Lower lobe of right lung (tissue), 2 donors: ENCODE results near the gene TMEM229A. TPM values are rescaled to one million over a fixed set of nuclear protein-coding genes. Genes with fewer than 3 reads are reported as not detected.

Experiments used
- ATAC-seq, 2 donors: fragments of 200-7000 bp; cut with Tn5 transposase; one replicate each; pipeline ENCODE4 v1.9.1; 2020 to 2022; ENCODE audit warnings: mild to moderate bottlenecking in 2 of 2, moderate library complexity in 2 of 2
- DNase-seq: peaks from one replicate; pipeline ENCODE4 v3.0.0-alpha.2; 2020
- H3K27ac ChIP-seq: fragments of 200-600 bp; one replicate; pipeline ENCODE4 v1.8.0; 2022
- H3K27me3 ChIP-seq: fragments of 200-600 bp; one replicate; pipeline ENCODE4 v1.8.0; 2022; ENCODE audit warnings: low read depth
- H3K36me3 ChIP-seq: fragments of 200-600 bp; one replicate; pipeline ENCODE4 v1.8.0; 2022; ENCODE audit warnings: mild to moderate bottlenecking
- H3K4me1 ChIP-seq: fragments of 200-600 bp; one replicate; pipeline ENCODE4 v1.8.0; 2022
- H3K4me3 ChIP-seq: fragments of 200-600 bp; one replicate; pipeline ENCODE4 v1.8.0; 2022; ENCODE audit warnings: mild to moderate bottlenecking
- H3K9me3 ChIP-seq: fragments of 200-600 bp; one replicate; pipeline ENCODE4 v1.8.0; 2022
- CTCF ChIP-seq: fragments of 200-600 bp; IDR thresholded peaks from one replicate; pipeline ENCODE4 v1.8.0; 2022; ENCODE audit warnings: antibody characterized with exemption, mild to moderate bottlenecking
- intact Hi-C: fragments of 100-400 bp; cut with DNase I; formaldehyde crosslinking; loops from one replicate; pipeline ENCODE4 v1.11.0; 2022
- total RNA-seq: library from RNA; stranded (reverse); fragmentation: NEBNext Ultra II Directional; extraction: Animal tissue kit (Norgen Biotek cat#: 25700); gene quantifications from one replicate; pipeline ENCODE4 v1.2.1, GENCODE V29; 2021
- donor health status: DM: no; HTN: yes; CAD: no; lungs with severe emphysema.

The TMEM229A gene
- total RNA-seq, 1 donor from 2014 or later = not detected

GRCh38 chr7:124072603-124073309 is 39.9 kb upstream of the TMEM229A start:
- intact Hi-C loops = no loop called here
- Histone ChIP-seq H3K27ac (no peak overlapping the region), H3K9me3 (no peaks in the 10 kb centered on the region), H3K4me1 (no peaks in the 10 kb centered on the region), H3K27me3 (no peaks in the 10 kb centered on the region), H3K36me3 (no peaks in the 10 kb centered on the region), H3K4me3 (no peak overlapping the region)
- DNase-seq = no peak
- TF ChIP-seq CTCF = no peak
- no peak for ATAC-seq

GRCh38 chr7:124071843-124072242 is 39.0 kb upstream of the TMEM229A start:
- TF ChIP-seq CTCF = no peak
- no peaks in the 10 kb centered on the region for H3K4me1 ChIP-seq
- no peaks in the 10 kb centered on the region for H3K27me3 ChIP-seq
- DNase-seq (no peak), ATAC-seq (no peak)
- intact Hi-C loops = no loop called here
- H3K27ac ChIP-seq = no peak overlapping the region
- no peaks in the 10 kb centered on the region for H3K9me3 ChIP-seq
- no peak overlapping the region for H3K4me3 ChIP-seq
- H3K36me3 ChIP-seq = no peaks in the 10 kb centered on the region

DNA sequence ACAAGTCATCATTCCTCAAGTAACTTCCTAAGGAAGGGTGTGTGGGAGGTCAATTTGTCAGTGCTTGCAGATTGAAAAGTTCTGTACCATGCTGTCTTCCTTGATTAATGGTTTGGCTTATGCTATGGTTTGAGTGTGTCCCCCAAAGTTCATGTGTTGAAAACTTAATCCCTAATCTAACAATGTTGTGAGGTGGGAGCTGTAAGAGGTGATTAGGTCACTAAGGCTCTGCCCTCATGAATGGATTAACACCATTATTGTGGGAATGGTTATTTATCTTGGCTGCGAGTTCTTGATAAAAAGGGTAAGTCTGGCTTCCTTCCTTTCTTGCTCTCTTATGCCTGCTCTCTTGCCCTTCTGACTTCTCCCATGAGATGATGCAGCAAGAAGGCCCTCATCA is 29.3 kb upstream of the TMEM229A start:
- no peak for DNase-seq
- H3K27ac ChIP-seq = no peak overlapping the region
- H3K4me1 ChIP-seq = no peaks in the 10 kb centered on the region
- no peaks in the 10 kb centered on the region for H3K36me3 ChIP-seq
- no peaks in the 10 kb centered on the region for H3K27me3 ChIP-seq
- H3K4me3 ChIP-seq = no peak overlapping the region
- TF ChIP-seq CTCF = no peak
- H3K9me3 ChIP-seq = no peaks in the 10 kb centered on the region
- intact Hi-C loops = no loop called here
- no peak for ATAC-seq

GRCh38 chr7:124060528-124060927 is 27.7 kb upstream of the TMEM229A start:
- Histone ChIP-seq H3K27me3 (no peaks in the 10 kb centered on the region), H3K27ac (no peak overlapping the region), H3K9me3 (no peaks in the 10 kb centered on the region), H3K4me1 (no peaks in the 10 kb centered on the region), H3K36me3 (no peaks in the 10 kb centered on the region), H3K4me3 (no peak overlapping the region)
- ATAC-seq = no peak
- TF ChIP-seq CTCF = no peak
- no peak for DNase-seq
- intact Hi-C loops = no loop called here

GRCh38 chr7:124059375-124059774 is 26.5 kb upstream of the TMEM229A start:
- intact Hi-C loops = no loop called here
- no peak overlapping the region for H3K4me3 ChIP-seq

More at GRCh38 chr7:124059375-124059774, 26.5 kb upstream of the TMEM229A start:
- Histone ChIP-seq H3K9me3 (no peaks in the 10 kb centered on the region), H3K36me3 (no peaks in the 10 kb centered on the region), H3K27ac (no peak overlapping the region), H3K4me1 (no peaks in the 10 kb centered on the region), H3K27me3 (no peaks in the 10 kb centered on the region)
- DNase-seq (no peak), ATAC-seq (no peak)
- TF ChIP-seq CTCF = no peak
